Measurements from ENCODE around the gene CPXM1.

CPXM1 gene

GRCh38 chr20:2800521-2801285, at the start of gene CPXM1:
CPXM1 (minus strand) TSS chr20:2800627; CDS start chr20:2800572, 55 bp downstream.
- Histone ChIP-seq H3K9ac (ENCODE audit: low read depth in 1 of 2, low read length in 2 of 2) (no peak within 1 kb of the TSS), H3K27me3 (ENCODE audit: control insufficient read depth in 1 of 2, insufficient read depth in 2 of 2, low read length in 2 of 2) (peaks cover 44 to 63% of the 10 kb centered on the region in 2 donors), H3K27ac (ENCODE audit: low read depth, low read length) (no peak within 1 kb of the TSS), H3K36me3 (ENCODE audit: control insufficient read depth in 1 of 2, insufficient read depth in 2 of 2, low read length in 2 of 2) (no peaks in the 10 kb centered on the region), H3K9me3 (ENCODE audit: control insufficient read depth in 1 of 2, low read length in 2 of 2) (no peaks in the 10 kb centered on the region), H3K4me3 (ENCODE audit: low read depth in 1 of 2, low read length in 2 of 2) (peak within 1 kb of the TSS; percentile 31 to 57), H3K4me1 (ENCODE audit: control insufficient read depth in 1 of 2, insufficient read depth in 2 of 2, low read length in 2 of 2) (peaks cover 0 to 13% of the 10 kb centered on the region in 2 donors)

GRCh38 chr20:2849529-2849928, 49.1 kb upstream of the CPXM1 start:
- no peaks in the 10 kb centered on the region for H3K36me3 ChIP-seq (ENCODE audit: control insufficient read depth in 1 of 2, insufficient read depth in 2 of 2, low read length in 2 of 2)
- no peak overlapping the region for H3K4me3 ChIP-seq (ENCODE audit: low read depth in 1 of 2, low read length in 2 of 2)
- no peaks in the 10 kb centered on the region for H3K9me3 ChIP-seq (ENCODE audit: control insufficient read depth in 1 of 2, low read length in 2 of 2)
- H3K27ac ChIP-seq (ENCODE audit: low read depth, low read length): no peak overlapping the region
- H3K9ac ChIP-seq (ENCODE audit: low read depth in 1 of 2, low read length in 2 of 2): no peak overlapping the region
- H3K27me3 ChIP-seq (ENCODE audit: control insufficient read depth in 1 of 2, insufficient read depth in 2 of 2, low read length in 2 of 2): no peaks in the 10 kb centered on the region
- H3K4me1 ChIP-seq (ENCODE audit: control insufficient read depth in 1 of 2, insufficient read depth in 2 of 2, low read length in 2 of 2): peaks cover 4 to 5% of the 10 kb centered on the region in 2 donors

- Histone ChIP-seq H3K9ac (ENCODE audit: low read depth in 1 of 2, low read length in 2 of 2) (no peak overlapping the region), H3K4me1 (ENCODE audit: control insufficient read depth in 1 of 2, insufficient read depth in 2 of 2, low read length in 2 of 2) (peaks cover 4 to 5% of the 10 kb centered on the region in 2 donors), H3K27ac (ENCODE audit: low read depth, low read length) (no peak overlapping the region), H3K36me3 (ENCODE audit: control insufficient read depth in 1 of 2, insufficient read depth in 2 of 2, low read length in 2 of 2) (no peaks in the 10 kb centered on the region), H3K9me3 (ENCODE audit: control insufficient read depth in 1 of 2, low read length in 2 of 2) (no peaks in the 10 kb centered on the region), H3K27me3 (ENCODE audit: control insufficient read depth in 1 of 2, insufficient read depth in 2 of 2, low read length in 2 of 2) (no peaks in the 10 kb centered on the region), H3K4me3 (ENCODE audit: low read depth in 1 of 2, low read length in 2 of 2) (no peak overlapping the region)
Observed at GRCh38 chr20:2847802-2848201, 47.4 kb upstream of the CPXM1 start.

GRCh38 chr20:2846698-2847097, 46.3 kb upstream of the CPXM1 start:
- Histone ChIP-seq H3K4me3 (ENCODE audit: low read depth in 1 of 2, low read length in 2 of 2) (no peak overlapping the region), H3K36me3 (ENCODE audit: control insufficient read depth in 1 of 2, insufficient read depth in 2 of 2, low read length in 2 of 2) (no peaks in the 10 kb centered on the region), H3K9me3 (ENCODE audit: control insufficient read depth in 1 of 2, low read length in 2 of 2) (no peaks in the 10 kb centered on the region), H3K4me1 (ENCODE audit: control insufficient read depth in 1 of 2, insufficient read depth in 2 of 2, low read length in 2 of 2) (peaks cover 0 to 3% of the 10 kb centered on the region in 2 donors), H3K9ac (ENCODE audit: low read depth in 1 of 2, low read length in 2 of 2) (no peak overlapping the region), H3K27me3 (ENCODE audit: control insufficient read depth in 1 of 2, insufficient read depth in 2 of 2, low read length in 2 of 2) (no peaks in the 10 kb centered on the region), H3K27ac (ENCODE audit: low read depth, low read length) (no peak overlapping the region)

GRCh38 chr20:2845607-2846006, 45.2 kb upstream of the CPXM1 start:
- Histone ChIP-seq H3K9me3 (ENCODE audit: control insufficient read depth in 1 of 2, low read length in 2 of 2) (no peaks in the 10 kb centered on the region), H3K36me3 (ENCODE audit: control insufficient read depth in 1 of 2, insufficient read depth in 2 of 2, low read length in 2 of 2) (no peaks in the 10 kb centered on the region), H3K9ac (ENCODE audit: low read depth in 1 of 2, low read length in 2 of 2) (no peak overlapping the region), H3K4me1 (ENCODE audit: control insufficient read depth in 1 of 2, insufficient read depth in 2 of 2, low read length in 2 of 2) (peaks cover 6 to 9% of the 10 kb centered on the region in 2 donors), H3K27ac (ENCODE audit: low read depth, low read length) (no peak overlapping the region), H3K27me3 (ENCODE audit: control insufficient read depth in 1 of 2, insufficient read depth in 2 of 2, low read length in 2 of 2) (no peaks in the 10 kb centered on the region), H3K4me3 (ENCODE audit: low read depth in 1 of 2, low read length in 2 of 2) (no peak overlapping the region)

GRCh38 chr20:2840967-2841531, 40.6 kb upstream of the CPXM1 start:
- H3K36me3 ChIP-seq (ENCODE audit: control insufficient read depth in 1 of 2, insufficient read depth in 2 of 2, low read length in 2 of 2): peaks cover 0 to 3% of the 10 kb centered on the region in 2 donors
- no peaks in the 10 kb centered on the region for H3K9me3 ChIP-seq (ENCODE audit: control insufficient read depth in 1 of 2, low read length in 2 of 2)
- H3K4me3 ChIP-seq (ENCODE audit: low read depth in 1 of 2, low read length in 2 of 2): peak overlapping the region; percentile 79 to 91
- no peaks in the 10 kb centered on the region for H3K27me3 ChIP-seq (ENCODE audit: control insufficient read depth in 1 of 2, insufficient read depth in 2 of 2, low read length in 2 of 2)
- H3K27ac ChIP-seq (ENCODE audit: low read depth, low read length): peak overlapping the region; percentile 15
- H3K9ac ChIP-seq (ENCODE audit: low read depth in 1 of 2, low read length in 2 of 2): peak overlapping the region; percentile 62 to 74
- H3K4me1 ChIP-seq (ENCODE audit: control insufficient read depth in 1 of 2, insufficient read depth in 2 of 2, low read length in 2 of 2): peaks cover 12 to 16% of the 10 kb centered on the region in 2 donors

GRCh38 chr20:2840138-2840966, 39.9 kb upstream of the CPXM1 start, which contains the start of the genes PCED1A and VPS16:
PCED1A (minus strand) TSS chr20:2840655; CDS start chr20:2839912, 743 bp downstream.
VPS16 (plus strand) TSS chr20:2840745; CDS start chr20:2840775, 30 bp downstream.
- Histone ChIP-seq H3K36me3 (ENCODE audit: control insufficient read depth in 1 of 2, insufficient read depth in 2 of 2, low read length in 2 of 2) (peaks cover 0 to 3% of the 10 kb centered on the region in 2 donors), H3K27me3 (ENCODE audit: control insufficient read depth in 1 of 2, insufficient read depth in 2 of 2, low read length in 2 of 2) (no peaks in the 10 kb centered on the region), H3K4me3 (ENCODE audit: low read depth in 1 of 2, low read length in 2 of 2) (peak within 1 kb of the TSS; percentile 79 to 91), H3K4me1 (ENCODE audit: control insufficient read depth in 1 of 2, insufficient read depth in 2 of 2, low read length in 2 of 2) (peaks cover 12 to 16% of the 10 kb centered on the region in 2 donors), H3K27ac (ENCODE audit: low read depth, low read length) (peak within 1 kb of the TSS; percentile 85), H3K9me3 (ENCODE audit: control insufficient read depth in 1 of 2, low read length in 2 of 2) (no peaks in the 10 kb centered on the region), H3K9ac (ENCODE audit: low read depth in 1 of 2, low read length in 2 of 2) (peak within 1 kb of the TSS; percentile 78 to 80)

GRCh38 chr20:2839732-2840137, 39.3 kb upstream of the CPXM1 start:
- peaks cover 0 to 3% of the 10 kb centered on the region in 2 donors for H3K36me3 ChIP-seq (ENCODE audit: control insufficient read depth in 1 of 2, insufficient read depth in 2 of 2, low read length in 2 of 2)
- no peak overlapping the region for H3K9ac ChIP-seq (ENCODE audit: low read depth in 1 of 2, low read length in 2 of 2)
- H3K27ac ChIP-seq (ENCODE audit: low read depth, low read length): no peak overlapping the region
- H3K9me3 ChIP-seq (ENCODE audit: control insufficient read depth in 1 of 2, low read length in 2 of 2): no peaks in the 10 kb centered on the region
- H3K27me3 ChIP-seq (ENCODE audit: control insufficient read depth in 1 of 2, insufficient read depth in 2 of 2, low read length in 2 of 2): no peaks in the 10 kb centered on the region
- peak overlapping the region; percentile 79 to 91 for H3K4me3 ChIP-seq (ENCODE audit: low read depth in 1 of 2, low read length in 2 of 2)
- peaks cover 12 to 16% of the 10 kb centered on the region in 2 donors for H3K4me1 ChIP-seq (ENCODE audit: control insufficient read depth in 1 of 2, insufficient read depth in 2 of 2, low read length in 2 of 2)

GRCh38 chr20:2838847-2839671, 38.6 kb upstream of the CPXM1 start:
- H3K27me3 ChIP-seq (ENCODE audit: control insufficient read depth in 1 of 2, insufficient read depth in 2 of 2, low read length in 2 of 2): no peaks in the 10 kb centered on the region
- no peak overlapping the region for H3K9ac ChIP-seq (ENCODE audit: low read depth in 1 of 2, low read length in 2 of 2)
- H3K4me3 ChIP-seq (ENCODE audit: low read depth in 1 of 2, low read length in 2 of 2): peak overlapping the region in 1 of 2 donors; percentile 91
- H3K27ac ChIP-seq (ENCODE audit: low read depth, low read length): no peak overlapping the region
- H3K9me3 ChIP-seq (ENCODE audit: control insufficient read depth in 1 of 2, low read length in 2 of 2): no peaks in the 10 kb centered on the region
- peaks cover 12 to 16% of the 10 kb centered on the region in 2 donors for H3K4me1 ChIP-seq (ENCODE audit: control insufficient read depth in 1 of 2, insufficient read depth in 2 of 2, low read length in 2 of 2)
- peaks cover 0 to 3% of the 10 kb centered on the region in 2 donors for H3K36me3 ChIP-seq (ENCODE audit: control insufficient read depth in 1 of 2, insufficient read depth in 2 of 2, low read length in 2 of 2)

Measured in duodenal mucosa (tissue), 2 donors.